Coronary artery (tissue), 2 donors: ENCODE data around the gene DSG3.
"Not testable (repeated sequence)": the region's sequence is repeated elsewhere in the genome, so short reads cannot be mapped to it uniquely, and the experiment has no call there.

ENCODE experiments used
- DNase-seq: peaks from one replicate; pipeline ENCODE4 v3.0.0-alpha.2; 2017; ENCODE audit warnings: low spot score
- H3K27ac ChIP-seq, 2 donors: fragments of 200-600 bp; sonication (generic); one replicate each; pipeline ENCODE4 v1.5.1; 2016 to 2019
- H3K4me3 ChIP-seq: fragments of 200-600 bp; sonication (generic); 2 replicates; pipeline ENCODE4 v1.5.1; 2016; ENCODE audit warnings: mild to moderate bottlenecking, moderate library complexity
- CTCF ChIP-seq: fragments of 200-600 bp; sonication (generic); IDR thresholded peaks from one replicate; pipeline ENCODE4 v1.5.1; 2019; ENCODE audit warnings: antibody characterized with exemption

DSG3 gene

GRCh38 chr18:31505156-31505555, 57.6 kb downstream of the DSG3 start:
- DNase-seq: no peak
- H3K27ac ChIP-seq: no peak overlapping the region
- H3K4me3 ChIP-seq: no peak overlapping the region
- TF ChIP-seq CTCF: no peak

DNA sequence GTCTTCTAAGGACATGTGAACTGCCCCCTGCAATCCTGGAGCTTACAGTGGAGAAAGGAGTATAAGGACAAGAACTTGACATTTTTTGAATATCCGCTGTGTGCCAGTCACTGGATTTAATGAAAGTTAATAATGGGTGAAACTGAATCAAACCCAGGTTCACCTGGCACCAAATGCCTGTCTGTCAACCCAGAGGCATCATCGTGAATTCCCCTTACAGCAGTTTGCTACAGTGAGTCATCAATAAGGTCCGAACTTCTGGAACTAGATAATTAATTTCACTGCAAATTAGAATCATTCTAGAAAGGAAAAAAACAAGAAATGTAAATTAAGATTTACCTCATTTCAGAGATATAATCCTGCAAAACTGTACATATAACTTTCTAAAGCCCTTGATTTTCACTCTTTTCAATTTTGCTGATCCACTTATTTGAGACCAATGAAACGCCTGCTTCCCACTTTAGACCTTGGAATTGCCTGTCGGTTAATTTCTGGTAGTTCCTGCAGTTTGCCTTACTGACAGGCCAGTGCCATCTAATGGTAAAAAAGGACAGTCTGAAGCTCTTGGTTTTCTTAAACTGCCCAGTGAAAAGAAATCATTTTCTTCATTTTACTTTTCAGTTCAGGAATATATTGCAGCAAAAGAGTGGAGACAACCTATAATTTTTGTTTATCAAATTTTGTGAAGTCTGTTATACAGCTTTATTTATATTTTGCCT, 58.6 kb downstream of the DSG3 start:
- Histone ChIP-seq H3K27ac (no peak overlapping the region), H3K4me3 (no peak overlapping the region)
- no peak for TF ChIP-seq CTCF
- DNase-seq: no peak

DNA sequence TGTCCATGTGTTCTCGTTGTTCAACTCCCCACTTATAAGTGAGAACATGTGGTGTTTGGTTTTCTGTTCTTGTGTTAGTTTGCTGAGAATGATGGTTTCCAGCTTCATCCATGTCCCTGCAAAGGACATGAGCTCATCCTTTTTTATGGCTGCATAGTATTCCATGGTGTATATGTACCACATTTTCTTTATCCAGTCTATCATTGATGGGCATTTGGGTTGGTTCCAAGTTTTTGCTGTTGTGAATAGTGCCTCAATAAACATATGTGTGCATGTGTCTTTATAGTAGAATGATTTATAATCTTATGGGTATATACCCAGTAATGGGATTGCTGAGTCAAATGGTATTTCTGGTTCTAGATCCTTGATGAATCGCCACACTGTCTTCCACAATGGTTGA, 59.6 kb downstream of the DSG3 start:
- not testable (repeated sequence) for H3K4me3 ChIP-seq, H3K27ac ChIP-seq, DNase-seq

GRCh38 chr18:31508781-31509180, 61.2 kb downstream of the DSG3 start:
- TF ChIP-seq CTCF: no peak
- Histone ChIP-seq H3K4me3 (no peak overlapping the region), H3K27ac (no peak overlapping the region)
- no peak for DNase-seq

DNA sequence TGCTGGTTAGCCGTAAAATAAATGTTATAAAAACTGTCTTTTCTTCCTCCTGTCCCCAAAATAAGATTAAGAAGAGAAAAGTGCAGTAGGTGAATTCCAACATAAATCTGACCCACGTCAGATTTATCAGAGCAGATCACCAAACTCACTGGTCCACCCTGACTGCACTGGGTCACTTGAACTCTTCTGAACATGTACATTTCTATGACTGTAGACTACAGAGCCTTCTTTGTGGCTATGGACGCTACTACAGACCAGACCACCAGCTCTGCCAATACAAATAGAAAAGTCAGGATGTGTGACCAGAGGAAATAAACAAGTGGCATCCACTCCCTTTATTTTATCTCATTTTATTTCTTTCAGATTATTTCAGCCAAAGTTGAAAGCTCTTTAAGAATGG, 62.0 kb downstream of the DSG3 start:
- no peak overlapping the region for H3K4me3 ChIP-seq
- no peak for DNase-seq
- no peak overlapping the region for H3K27ac ChIP-seq
- no peak for TF ChIP-seq CTCF

DNA sequence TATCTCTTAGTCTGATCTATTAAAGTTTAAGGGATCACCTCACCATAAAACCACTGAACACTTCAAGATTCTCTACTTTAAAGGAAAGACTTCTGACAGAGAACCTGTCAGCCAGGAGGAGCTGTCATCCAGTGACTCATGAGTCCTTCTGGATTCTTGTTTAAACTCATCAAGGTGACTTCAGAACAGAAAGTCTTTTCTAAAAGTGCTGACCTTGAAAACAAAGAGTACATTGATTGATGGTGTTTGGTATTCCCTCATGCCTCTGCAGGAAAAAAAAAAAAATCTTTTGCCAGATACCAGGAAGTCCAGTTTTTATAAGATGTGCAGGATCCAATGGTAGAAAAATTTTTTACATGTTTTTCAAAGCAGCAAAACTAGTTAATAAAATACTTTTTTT, 62.8 kb downstream of the DSG3 start:
- Histone ChIP-seq H3K4me3 (no peak overlapping the region), H3K27ac (no peak overlapping the region)
- no peak for DNase-seq
- no peak for TF ChIP-seq CTCF

- no peak overlapping the region for H3K4me3 ChIP-seq
- H3K27ac ChIP-seq: no peak overlapping the region
- TF ChIP-seq CTCF: no peak
- DNase-seq: no peak
These were observed 63.6 kb downstream of the DSG3 start for GRCh38 chr18:31511098-31511497.
